Retinal pigment epithelial cell (primary cell): ENCODE measurements around the gene MADD.

ENCODE experiments used
- DNase-seq: peaks from one replicate; pipeline ENCODE4 v3.0.0-alpha.2; 2010; ENCODE audit warnings: low read depth
- H3K4me3 ChIP-seq: 2 replicates; pipeline ENCODE4 v1.5.1; 2011; ENCODE audit warnings: mild to moderate bottlenecking, low read length, control low read depth, moderate library complexity
- CTCF ChIP-seq: conservative IDR thresholded peaks from 2 replicates; pipeline ENCODE4 v1.5.1; 2011; ENCODE audit warnings: low read depth, low read length, control low read depth, inconsistent platforms

MADD gene

GRCh38 chr11:47357985-47358730, 88.2 kb downstream of the MADD start:
- no peak for TF ChIP-seq CTCF
- DNase-seq = no peak
- no peak overlapping the region for H3K4me3 ChIP-seq

- no peak for DNase-seq
- no peak for TF ChIP-seq CTCF
- no peak overlapping the region for H3K4me3 ChIP-seq
Observed at GRCh38 chr11:47358731-47359051, 88.8 kb downstream of the MADD start.

- DNase-seq = no peak
- no peak for TF ChIP-seq CTCF
- H3K4me3 ChIP-seq = no peak overlapping the region
Observed at GRCh38 chr11:47359162-47359561, 89.2 kb downstream of the MADD start.

- no peak for TF ChIP-seq CTCF
- no peak overlapping the region for H3K4me3 ChIP-seq
- DNase-seq = no peak
Observed at GRCh38 chr11:47359586-47359985, 89.7 kb downstream of the MADD start.

GRCh38 chr11:47360341-47360740, 90.4 kb downstream of the MADD start:
- H3K4me3 ChIP-seq = no peak overlapping the region
- no peak for DNase-seq
- no peak for TF ChIP-seq CTCF

GRCh38 chr11:47361419-47361818, 91.5 kb downstream of the MADD start:
- H3K4me3 ChIP-seq = no peak overlapping the region
- no peak for TF ChIP-seq CTCF
- DNase-seq = no peak

GRCh38 chr11:47366020-47366490, 96.1 kb downstream of the MADD start:
- no peak for TF ChIP-seq CTCF
- H3K4me3 ChIP-seq = no peak overlapping the region
- no peak for DNase-seq
